C4-2B (cell line): Measurements from ENCODE around the gene EFNB1.

Source experiments
- ZFX ChIP-seq: fragments of 450-650 bp; IDR thresholded peaks from 2 replicates; pipeline ENCODE4 v1.6.1; 2017
- TF ChIP-seq, protein P1 (sequence below): fragments of 450-650 bp; conservative IDR thresholded peaks from 2 replicates; pipeline ENCODE4 v1.5.1; 2017; ENCODE audit warnings: mild to moderate bottlenecking

DNA sequence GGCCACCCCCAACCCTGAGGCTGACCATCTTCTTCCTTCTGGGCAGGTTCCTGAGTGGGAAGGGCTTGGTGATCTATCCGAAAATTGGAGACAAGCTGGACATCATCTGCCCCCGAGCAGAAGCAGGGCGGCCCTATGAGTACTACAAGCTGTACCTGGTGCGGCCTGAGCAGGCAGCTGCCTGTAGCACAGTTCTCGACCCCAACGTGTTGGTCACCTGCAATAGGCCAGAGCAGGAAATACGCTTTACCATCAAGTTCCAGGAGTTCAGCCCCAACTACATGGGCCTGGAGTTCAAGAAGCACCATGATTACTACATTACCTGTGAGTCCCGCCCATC lies 9.7 kb downstream of the EFNB1 start:
- TF ChIP-seq, protein P1, sequence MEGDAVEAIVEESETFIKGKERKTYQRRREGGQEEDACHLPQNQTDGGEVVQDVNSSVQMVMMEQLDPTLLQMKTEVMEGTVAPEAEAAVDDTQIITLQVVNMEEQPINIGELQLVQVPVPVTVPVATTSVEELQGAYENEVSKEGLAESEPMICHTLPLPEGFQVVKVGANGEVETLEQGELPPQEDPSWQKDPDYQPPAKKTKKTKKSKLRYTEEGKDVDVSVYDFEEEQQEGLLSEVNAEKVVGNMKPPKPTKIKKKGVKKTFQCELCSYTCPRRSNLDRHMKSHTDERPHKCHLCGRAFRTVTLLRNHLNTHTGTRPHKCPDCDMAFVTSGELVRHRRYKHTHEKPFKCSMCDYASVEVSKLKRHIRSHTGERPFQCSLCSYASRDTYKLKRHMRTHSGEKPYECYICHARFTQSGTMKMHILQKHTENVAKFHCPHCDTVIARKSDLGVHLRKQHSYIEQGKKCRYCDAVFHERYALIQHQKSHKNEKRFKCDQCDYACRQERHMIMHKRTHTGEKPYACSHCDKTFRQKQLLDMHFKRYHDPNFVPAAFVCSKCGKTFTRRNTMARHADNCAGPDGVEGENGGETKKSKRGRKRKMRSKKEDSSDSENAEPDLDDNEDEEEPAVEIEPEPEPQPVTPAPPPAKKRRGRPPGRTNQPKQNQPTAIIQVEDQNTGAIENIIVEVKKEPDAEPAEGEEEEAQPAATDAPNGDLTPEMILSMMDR: no peak
- TF ChIP-seq ZFX: no peak
